Glutamatergic neuron (in vitro differentiated cells): ENCODE measurements around the gene UQCR11. TPM values are rescaled to one million over a fixed set of nuclear protein-coding genes. Genes with fewer than 3 reads are reported as not detected.

Experiments used
- DNase-seq: peaks from one replicate; pipeline ENCODE4 v3.0.0; 2022
- H3K27ac Mint-ChIP-seq: one replicate; pipeline ENCODE4 v1.8.0; 2020; ENCODE audit warnings: mild to moderate bottlenecking, mixed read lengths, inconsistent platforms; ENCODE audit not compliant: unreplicated experiment
- H3K27me3 Mint-ChIP-seq: one replicate; pipeline ENCODE4 v1.8.0; 2020; ENCODE audit warnings: mild to moderate bottlenecking, moderate library complexity, mixed read lengths, inconsistent platforms; ENCODE audit not compliant: unreplicated experiment
- H3K36me3 Mint-ChIP-seq: one replicate; pipeline ENCODE4 v1.8.0; 2020; ENCODE audit warnings: mild to moderate bottlenecking, mixed read lengths, inconsistent platforms; ENCODE audit not compliant: unreplicated experiment
- H3K4me1 Mint-ChIP-seq: one replicate; pipeline ENCODE4 v1.8.0; 2020; ENCODE audit warnings: mild to moderate bottlenecking, low read depth, mixed read lengths, inconsistent platforms; ENCODE audit not compliant: unreplicated experiment
- H3K4me3 Mint-ChIP-seq: one replicate; pipeline ENCODE4 v1.8.0; 2020; ENCODE audit warnings: mild to moderate bottlenecking, mixed read lengths, inconsistent platforms; ENCODE audit not compliant: unreplicated experiment
- H3K9me3 Mint-ChIP-seq: one replicate; pipeline ENCODE4 v1.8.0; 2020; ENCODE audit warnings: mild to moderate bottlenecking, moderate library complexity, mixed read lengths, inconsistent platforms; ENCODE audit not compliant: unreplicated experiment
- CTCF ChIP-seq: fragments of 200-600 bp; sonication (generic); IDR thresholded peaks from one replicate; pipeline ENCODE4 v1.5.0; 2021; ENCODE audit not compliant: partially characterized antibody, unreplicated experiment
- total RNA-seq: library from RNA; stranded (reverse); fragmentation: NEBNext Ultra II Directional; extraction: Animal tissue kit (Norgen Biotek cat#: 25700); gene quantifications from one replicate; pipeline ENCODE4 v1.2.1, GENCODE V29; 2021; ENCODE audit not compliant: unreplicated experiment

The UQCR11 gene
- total RNA-seq, 1 donor from 2014 or later = 204 TPM

GRCh38 chr19:1549332-1549945 lies 55.8 kb downstream of the UQCR11 start:
- TF ChIP-seq CTCF = no peak
- H3K4me3 Mint-ChIP-seq = no peak overlapping the region
- no peak for DNase-seq
- peaks cover 2% of the 10 kb centered on the region for H3K27me3 Mint-ChIP-seq
- H3K27ac Mint-ChIP-seq = no peak overlapping the region
- no peaks in the 10 kb centered on the region for H3K4me1 Mint-ChIP-seq
- peaks cover 6% of the 10 kb centered on the region for H3K9me3 Mint-ChIP-seq
- no peaks in the 10 kb centered on the region for H3K36me3 Mint-ChIP-seq

Other genes with a start within 250 kb of the UQCR11 start
- gene NDUFS7, start 221.6 kb downstream of the UQCR11 start, total RNA-seq = 123 TPM
- 17.9 TPM for gene GAMT, start 203.9 kb downstream of the UQCR11 start, total RNA-seq
- 135 TPM for gene DAZAP1, start 197.9 kb downstream of the UQCR11 start, total RNA-seq
- gene RPS15, start 167.1 kb downstream of the UQCR11 start, total RNA-seq = 603 TPM
- 371 TPM for gene APC2, start 155.3 kb downstream of the UQCR11 start, total RNA-seq
- gene C19orf25, start 126.2 kb downstream of the UQCR11 start, total RNA-seq = 29.2 TPM
- gene PCSK4, start 115.1 kb downstream of the UQCR11 start, total RNA-seq = 21.2 TPM
- 21.5 TPM for gene REEP6, start 114.3 kb downstream of the UQCR11 start, total RNA-seq
- gene ADAMTSL5, start 92.4 kb downstream of the UQCR11 start, total RNA-seq = 0.83 TPM
- 0.69 TPM for gene PLK5, start 81.4 kb downstream of the UQCR11 start, total RNA-seq
- gene MEX3D, start 37.1 kb downstream of the UQCR11 start, total RNA-seq = 96.7 TPM
- 106 TPM for gene MBD3, start 12.6 kb downstream of the UQCR11 start, total RNA-seq
- 249 TPM for gene TCF3, start 47.2 kb upstream of the UQCR11 start, total RNA-seq
- gene ONECUT3, start 148.0 kb upstream of the UQCR11 start, total RNA-seq = 15.4 TPM
- gene ATP8B3, start 206.8 kb upstream of the UQCR11 start, total RNA-seq = 2.5 TPM
- 65.7 TPM for gene REXO1, start 243.0 kb upstream of the UQCR11 start, total RNA-seq